Measurements from ENCODE around the gene SP6. TPM values are rescaled to one million over a fixed set of nuclear protein-coding genes. Genes with fewer than 3 reads are reported as not detected.

Gene SP6
- total RNA-seq, 1 donor from 2014 or later, result 0.05 TPM

DNA sequence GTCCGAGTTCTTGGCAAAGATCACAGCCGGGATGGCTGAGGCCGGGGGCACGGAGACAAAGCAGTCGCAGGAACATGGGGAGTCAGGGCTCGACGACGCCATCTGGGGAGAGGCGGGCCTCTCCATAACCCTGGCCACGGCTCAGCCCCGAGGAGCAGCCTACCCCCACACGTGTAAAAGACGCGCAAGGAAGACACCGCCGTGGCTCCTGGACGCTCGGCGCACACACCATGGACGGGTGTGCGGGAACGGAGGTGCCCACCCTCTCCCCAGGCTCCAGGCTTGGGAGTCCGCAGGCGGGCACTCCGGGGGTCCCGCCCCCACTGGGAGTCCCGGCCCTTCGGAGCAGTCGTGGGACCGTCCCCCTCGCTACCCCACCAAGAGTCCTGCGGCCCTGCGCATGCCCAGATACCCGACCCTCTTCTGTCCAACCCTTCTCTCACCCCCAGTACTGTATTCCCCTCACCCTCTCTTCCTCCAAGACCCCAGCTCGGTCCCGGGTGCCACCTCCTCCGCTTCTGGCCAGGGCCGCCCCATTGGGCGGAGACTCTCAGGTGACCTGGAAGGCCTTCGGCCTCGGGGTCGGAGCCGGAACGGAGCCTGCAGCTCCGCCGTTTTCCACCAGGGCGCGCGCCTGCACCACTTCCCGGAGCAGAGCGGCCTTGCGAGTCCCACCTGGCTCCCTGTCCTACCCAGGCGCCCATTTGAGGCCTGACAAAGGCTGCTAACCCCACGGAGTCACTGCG is 10.0 kb downstream of the SP6 start, which contains the start of gene SCRN2:
TSS of gene SCRN2 (minus strand) at position 532 of the 746 bp plus-strand sequence. CDS start at position 102, 430 bp downstream.
- H3K27ac Mint-ChIP-seq, result peak within 1 kb of the TSS; percentile 98
- intact Hi-C loops (cut with micrococcal nuclease), result loop anchor here (1.0 to 5.0 kb wide), 3 partner anchors 49 to 171 kb away; partner anchors contain the start of gene CDK5RAP3
- peak; percentile 98 for DNase-seq
- peaks cover 18% of the 10 kb centered on the region for H3K27me3 Mint-ChIP-seq
- peaks cover 28% of the 10 kb centered on the region for H3K4me1 Mint-ChIP-seq
- peak within 1 kb of the TSS; percentile 100 for H3K4me3 Mint-ChIP-seq
- H3K36me3 Mint-ChIP-seq (ENCODE audit: low read depth), result peaks cover 7% of the 10 kb centered on the region
- no peaks in the 10 kb centered on the region for H3K9me3 Mint-ChIP-seq

DNA sequence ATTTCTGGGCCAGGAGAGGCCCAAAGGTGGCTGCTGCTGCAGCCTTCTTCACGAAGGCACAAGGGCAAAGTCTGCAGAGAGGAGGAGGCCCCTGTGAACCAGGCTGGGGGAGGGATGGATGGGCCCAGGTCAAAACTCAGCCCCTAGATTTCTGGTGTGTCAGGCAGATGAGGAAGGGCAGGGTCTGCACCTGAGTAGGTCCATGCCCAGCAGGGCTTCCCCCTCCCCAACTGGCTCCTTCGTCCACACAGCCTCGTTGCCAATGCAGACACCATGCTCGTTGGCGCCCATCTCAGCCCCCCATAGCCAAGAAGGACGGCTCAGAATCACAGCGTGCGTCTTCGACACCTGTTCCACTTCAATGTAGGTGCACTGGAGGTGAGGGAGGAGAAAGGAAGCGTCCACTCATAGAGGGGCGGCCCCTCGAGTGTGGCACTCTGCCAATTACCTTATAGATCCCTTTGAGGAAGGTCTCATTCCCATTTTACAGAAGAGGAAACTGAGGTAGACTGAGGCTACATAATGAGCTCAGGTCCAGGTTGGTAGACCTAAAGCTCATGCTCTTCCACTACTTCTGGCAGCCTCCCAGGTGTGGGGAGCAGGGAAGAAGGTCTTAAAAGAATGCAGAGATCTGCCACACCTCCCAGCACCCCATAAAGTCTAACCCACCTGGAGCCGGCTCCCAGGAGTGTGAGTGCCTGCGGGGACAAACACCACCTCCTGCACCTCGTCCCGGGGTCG is 10.8 kb downstream of the SP6 start:
- intact Hi-C loops (cut with micrococcal nuclease), result loop anchor here (2.0 to 5.0 kb wide), 2 partner anchors 131 to 172 kb away; partner anchors contain the start of gene CDK5RAP3
- peaks cover 33% of the 10 kb centered on the region for H3K4me1 Mint-ChIP-seq

GRCh38 chr17:47839071-47839470 is 11.9 kb downstream of the SP6 start:
- Mint-ChIP-seq H3K36me3 (ENCODE audit: low read depth) (peaks cover 10% of the 10 kb centered on the region), H3K27me3 (peaks cover under 1% of the 10 kb centered on the region), H3K4me3 (peak overlapping the region; percentile 7), H3K27ac (no peak overlapping the region), H3K4me1 (peaks cover 43% of the 10 kb centered on the region), H3K9me3 (no peaks in the 10 kb centered on the region)
- DNase-seq, result no peak
- intact Hi-C loops (cut with micrococcal nuclease), result no loop called here

More for the DNA sequence above, 10.8 kb downstream of the SP6 start:
- peak overlapping the region; percentile 100 for H3K4me3 Mint-ChIP-seq
- H3K9me3 Mint-ChIP-seq, result no peaks in the 10 kb centered on the region
- no peak for DNase-seq
- peak overlapping the region; percentile 98 for H3K27ac Mint-ChIP-seq
- H3K27me3 Mint-ChIP-seq, result peaks cover 10% of the 10 kb centered on the region
- H3K36me3 Mint-ChIP-seq (ENCODE audit: low read depth), result peaks cover 10% of the 10 kb centered on the region

GRCh38 chr17:47838636-47839035 is 12.3 kb downstream of the SP6 start:
- Mint-ChIP-seq H3K27me3 (no peaks in the 10 kb centered on the region), H3K36me3 (ENCODE audit: low read depth) (peaks cover 10% of the 10 kb centered on the region), H3K9me3 (no peaks in the 10 kb centered on the region), H3K27ac (no peak overlapping the region), H3K4me1 (peaks cover 45% of the 10 kb centered on the region), H3K4me3 (peak overlapping the region; percentile 7)
- intact Hi-C loops (cut with micrococcal nuclease), result no loop called here
- DNase-seq, result no peak

GRCh38 chr17:47837401-47838039 is 13.4 kb downstream of the SP6 start:
- Mint-ChIP-seq H3K27ac (peak overlapping the region; percentile 15), H3K4me3 (no peak overlapping the region), H3K9me3 (no peaks in the 10 kb centered on the region), H3K36me3 (ENCODE audit: low read depth) (peaks cover 10% of the 10 kb centered on the region), H3K27me3 (no peaks in the 10 kb centered on the region), H3K4me1 (peaks cover 42% of the 10 kb centered on the region)
- intact Hi-C loops (cut with micrococcal nuclease), result no loop called here
- no peak for DNase-seq

- Mint-ChIP-seq H3K36me3 (ENCODE audit: low read depth) (peaks cover 10% of the 10 kb centered on the region), H3K9me3 (no peaks in the 10 kb centered on the region), H3K27me3 (no peaks in the 10 kb centered on the region), H3K4me3 (no peak overlapping the region), H3K4me1 (peaks cover 39% of the 10 kb centered on the region), H3K27ac (no peak overlapping the region)
- no peak for DNase-seq
- intact Hi-C loops (cut with micrococcal nuclease), result no loop called here
Measured at GRCh38 chr17:47836601-47837000, 14.4 kb downstream of the SP6 start.

DNA sequence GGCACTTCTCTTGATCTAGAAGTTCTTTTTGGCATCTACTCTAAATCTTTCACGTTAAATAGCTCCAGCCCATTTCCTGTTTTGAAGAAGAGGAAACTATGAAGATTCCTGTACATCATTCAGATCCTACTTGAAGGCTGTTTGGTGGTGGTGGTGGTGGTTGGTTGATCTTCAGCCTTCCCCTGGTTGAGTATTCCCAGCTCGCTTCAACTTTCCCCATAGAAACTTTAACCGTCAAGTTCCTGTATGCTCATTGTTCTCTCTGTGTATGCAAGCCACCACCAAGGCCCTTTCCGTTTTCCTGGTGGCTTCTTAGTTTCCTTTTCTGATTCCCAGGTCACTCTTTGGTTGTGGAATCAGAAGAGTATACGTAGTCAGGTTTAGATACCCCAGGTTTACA is 16.2 kb downstream of the SP6 start:
- H3K27me3 Mint-ChIP-seq, result no peaks in the 10 kb centered on the region
- H3K4me1 Mint-ChIP-seq, result peaks cover 36% of the 10 kb centered on the region
- H3K36me3 Mint-ChIP-seq (ENCODE audit: low read depth), result peaks cover 12% of the 10 kb centered on the region
- H3K27ac Mint-ChIP-seq, result no peak overlapping the region
- no peaks in the 10 kb centered on the region for H3K9me3 Mint-ChIP-seq
- no peak overlapping the region for H3K4me3 Mint-ChIP-seq
- DNase-seq, result no peak
- intact Hi-C loops (cut with micrococcal nuclease), result no loop called here

- intact Hi-C loops (cut with micrococcal nuclease), result loop anchor here (1.0 to 2.0 kb wide), 2 partner anchors 11 to 63 kb away; partner anchors contain the start of gene OSBPL7
- Mint-ChIP-seq H3K27ac (peak overlapping the region; percentile 89), H3K4me3 (peak overlapping the region; percentile 94), H3K27me3 (no peaks in the 10 kb centered on the region), H3K36me3 (ENCODE audit: low read depth) (peaks cover 20% of the 10 kb centered on the region), H3K4me1 (peaks cover 38% of the 10 kb centered on the region), H3K9me3 (no peaks in the 10 kb centered on the region)
- DNase-seq, result no peak
Measured at GRCh38 chr17:47831934-47832327, 19.0 kb downstream of the SP6 start.

DNA sequence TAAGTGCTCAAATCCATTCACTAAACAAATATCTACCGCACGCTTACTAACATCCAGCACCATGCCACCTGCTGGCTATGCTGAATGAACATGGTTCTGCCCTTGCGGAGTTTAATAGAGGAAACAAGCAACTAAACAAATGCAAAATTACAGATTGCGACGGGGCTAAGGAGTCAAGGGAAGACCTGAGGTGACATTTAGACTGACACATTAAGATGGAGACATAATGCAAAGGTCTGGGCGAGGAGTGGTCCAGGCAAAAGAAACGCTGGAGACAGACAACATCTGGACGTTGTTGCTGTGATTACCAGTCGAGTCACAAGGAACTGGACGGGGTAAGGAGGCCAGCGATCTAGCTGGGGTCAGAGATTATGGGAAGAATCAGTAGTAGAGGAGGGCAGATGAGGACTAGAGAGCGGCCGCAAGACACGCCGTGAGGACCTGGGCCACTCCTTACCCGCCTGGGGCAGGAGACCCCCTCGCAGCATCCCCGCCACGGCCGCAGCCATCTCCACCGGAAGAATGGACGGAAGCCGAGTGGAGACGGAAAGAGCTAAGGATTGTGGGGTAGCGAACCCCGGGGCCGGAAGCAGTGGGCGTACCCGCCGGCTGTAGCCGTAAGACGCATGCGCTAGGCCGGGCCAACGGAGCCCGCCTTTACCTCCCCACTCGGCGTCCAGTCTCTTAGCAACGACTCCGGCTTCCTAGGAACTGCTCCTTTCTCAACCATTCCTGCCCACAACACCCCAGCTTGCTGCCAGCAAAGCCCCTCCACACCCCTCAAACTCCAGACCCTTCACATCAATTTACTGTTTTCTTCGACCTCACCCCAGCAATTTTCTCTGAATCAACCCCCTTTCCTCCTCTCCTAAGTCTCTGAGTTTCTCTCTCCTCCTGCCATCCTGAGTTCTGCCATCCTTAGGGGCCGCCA is 19.7 kb downstream of the SP6 start, which contains the start of the genes LRRC46 and MRPL10:
TSS of gene LRRC46 (plus strand) at position 668 of the 931 bp plus-strand sequence. CDS start 320 bp downstream, outside the sequence.
TSS of gene MRPL10 (minus strand) at position 539 of the 931 bp plus-strand sequence. CDS start at position 509, 30 bp downstream.
- Mint-ChIP-seq H3K36me3 (ENCODE audit: low read depth) (peaks cover 26% of the 10 kb centered on the region), H3K9me3 (no peaks in the 10 kb centered on the region), H3K4me1 (peaks cover 38% of the 10 kb centered on the region), H3K4me3 (peak within 1 kb of the TSS; percentile 94), H3K27me3 (no peaks in the 10 kb centered on the region), H3K27ac (peak within 1 kb of the TSS; percentile 89)
- intact Hi-C loops (cut with micrococcal nuclease), result loop anchor here (1.0 to 2.0 kb wide), 2 partner anchors 10 to 64 kb away; partner anchors contain the start of gene OSBPL7
- DNase-seq, result peak; percentile 98

- intact Hi-C loops (cut with micrococcal nuclease), result loop anchor here (1.0 to 2.0 kb wide), 2 partner anchors 9 to 64 kb away; partner anchors contain the start of gene OSBPL7
- peaks cover 28% of the 10 kb centered on the region for H3K36me3 Mint-ChIP-seq (ENCODE audit: low read depth)
- no peak for DNase-seq
- H3K4me1 Mint-ChIP-seq, result peaks cover 34% of the 10 kb centered on the region
- H3K9me3 Mint-ChIP-seq, result no peaks in the 10 kb centered on the region
- peak overlapping the region; percentile 94 for H3K4me3 Mint-ChIP-seq
- peak overlapping the region; percentile 89 for H3K27ac Mint-ChIP-seq
- no peaks in the 10 kb centered on the region for H3K27me3 Mint-ChIP-seq
Measured at GRCh38 chr17:47830396-47831002, 20.5 kb downstream of the SP6 start.

DNA sequence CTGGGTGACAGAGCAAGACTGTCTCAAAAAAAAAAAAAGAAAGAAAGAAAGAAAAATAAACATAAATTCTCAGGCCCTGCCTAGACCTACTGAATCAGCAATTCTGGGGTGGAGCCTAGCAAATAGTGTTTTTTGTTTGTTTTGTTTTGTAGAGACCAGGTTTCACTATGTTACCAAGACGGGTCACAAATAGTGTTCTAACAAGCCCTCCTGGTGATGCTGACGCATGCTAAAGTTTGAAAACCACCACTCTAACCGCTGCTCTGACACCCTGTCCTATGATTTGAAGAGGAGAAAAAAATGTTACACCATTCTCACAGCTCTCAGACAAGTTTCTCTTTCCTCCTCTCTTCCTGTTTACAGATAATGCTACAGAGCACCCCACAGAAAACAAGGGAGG is 21.1 kb downstream of the SP6 start:
- Mint-ChIP-seq H3K27me3 (no peaks in the 10 kb centered on the region), H3K4me3 (peak overlapping the region; percentile 94), H3K27ac (peak overlapping the region; percentile 89), H3K4me1 (peaks cover 31% of the 10 kb centered on the region), H3K36me3 (ENCODE audit: low read depth) (peaks cover 32% of the 10 kb centered on the region), H3K9me3 (no peaks in the 10 kb centered on the region)
- intact Hi-C loops (cut with micrococcal nuclease), result loop anchor here (2.0 kb wide), 1 partner anchor 65 kb away; no protein-coding TSS in a partner anchor
- DNase-seq, result peak; percentile 78

DNA sequence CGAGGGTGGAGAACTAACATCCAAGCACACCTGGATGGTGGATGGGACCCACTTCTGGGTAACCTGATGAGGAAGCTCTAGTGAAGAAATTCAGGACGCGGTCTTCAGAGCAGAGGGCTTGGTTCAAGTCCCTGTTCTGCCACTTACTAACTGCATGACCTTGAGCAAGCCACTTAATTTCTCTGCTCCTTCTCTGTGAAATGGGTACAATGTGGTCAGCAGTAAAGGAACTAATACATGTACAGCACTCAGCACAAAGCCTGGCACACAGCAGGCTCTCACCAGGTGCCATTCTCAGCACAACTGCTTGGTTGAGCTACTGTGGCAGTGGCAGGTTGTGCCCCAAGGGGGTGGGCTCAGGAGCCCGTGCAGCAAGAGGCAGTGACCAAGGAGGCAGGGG is 27.4 kb downstream of the SP6 start:
- no peak overlapping the region for H3K4me3 Mint-ChIP-seq
- no peak for DNase-seq
- peaks cover 45% of the 10 kb centered on the region for H3K36me3 Mint-ChIP-seq (ENCODE audit: low read depth)
- no peak overlapping the region for H3K27ac Mint-ChIP-seq
- H3K27me3 Mint-ChIP-seq, result no peaks in the 10 kb centered on the region
- intact Hi-C loops (cut with micrococcal nuclease), result no loop called here
- no peaks in the 10 kb centered on the region for H3K9me3 Mint-ChIP-seq
- peaks cover 22% of the 10 kb centered on the region for H3K4me1 Mint-ChIP-seq
